B cell (primary cell): Measurements from ENCODE around the gene MATN1.

Experiments used
- EZH2 ChIP-seq: IDR thresholded peaks from 2 replicates; pipeline ENCODE4 v1.6.1; 2012; ENCODE audit warnings: borderline replicate concordance, low read depth, mild to moderate bottlenecking, moderate library complexity, low read length; ENCODE audit not compliant: insufficient read depth, poor library complexity, severe bottlenecking
- TF ChIP-seq, protein P1 (sequence below): fragments of 200-600 bp; IDR thresholded peaks from one replicate; pipeline ENCODE4 v1.8.0; 2022; ENCODE audit warnings: antibody characterized with exemption, mild to moderate bottlenecking

DNA sequence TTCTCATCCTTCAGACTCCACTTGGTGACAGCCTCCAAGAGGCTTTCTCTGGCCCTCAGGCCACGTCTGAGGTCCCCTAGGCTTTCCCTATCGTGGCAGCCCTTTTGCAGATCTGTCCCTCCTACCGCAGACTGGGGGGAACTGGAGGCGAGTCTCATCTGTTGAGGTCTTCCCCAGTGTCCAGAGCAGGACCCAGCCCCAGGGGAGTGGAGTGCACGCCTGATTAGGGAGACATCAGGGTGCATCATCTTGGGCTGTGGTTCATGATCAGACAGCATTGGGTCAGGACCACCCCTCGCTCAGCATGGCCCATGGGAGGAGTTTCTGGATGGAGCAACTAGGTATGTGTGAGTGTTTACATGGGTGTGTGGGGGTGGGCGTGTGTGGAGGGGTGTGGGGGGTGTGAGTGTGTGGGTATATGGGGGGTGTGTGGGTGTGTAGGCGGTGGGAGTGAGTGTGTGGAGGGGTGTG is 8.5 kb upstream of the MATN1 start:
- TF ChIP-seq EZH2 = no peak
- TF ChIP-seq, protein P1, sequence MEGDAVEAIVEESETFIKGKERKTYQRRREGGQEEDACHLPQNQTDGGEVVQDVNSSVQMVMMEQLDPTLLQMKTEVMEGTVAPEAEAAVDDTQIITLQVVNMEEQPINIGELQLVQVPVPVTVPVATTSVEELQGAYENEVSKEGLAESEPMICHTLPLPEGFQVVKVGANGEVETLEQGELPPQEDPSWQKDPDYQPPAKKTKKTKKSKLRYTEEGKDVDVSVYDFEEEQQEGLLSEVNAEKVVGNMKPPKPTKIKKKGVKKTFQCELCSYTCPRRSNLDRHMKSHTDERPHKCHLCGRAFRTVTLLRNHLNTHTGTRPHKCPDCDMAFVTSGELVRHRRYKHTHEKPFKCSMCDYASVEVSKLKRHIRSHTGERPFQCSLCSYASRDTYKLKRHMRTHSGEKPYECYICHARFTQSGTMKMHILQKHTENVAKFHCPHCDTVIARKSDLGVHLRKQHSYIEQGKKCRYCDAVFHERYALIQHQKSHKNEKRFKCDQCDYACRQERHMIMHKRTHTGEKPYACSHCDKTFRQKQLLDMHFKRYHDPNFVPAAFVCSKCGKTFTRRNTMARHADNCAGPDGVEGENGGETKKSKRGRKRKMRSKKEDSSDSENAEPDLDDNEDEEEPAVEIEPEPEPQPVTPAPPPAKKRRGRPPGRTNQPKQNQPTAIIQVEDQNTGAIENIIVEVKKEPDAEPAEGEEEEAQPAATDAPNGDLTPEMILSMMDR = no peak
